ENCODE data around the gene LRCOL1. TPM values are rescaled to one million over a fixed set of nuclear protein-coding genes. Genes with fewer than 3 reads are reported as not detected.

LRCOL1 gene
- total RNA-seq, 2 donors from 2014 or later = 0.68 TPM; not detected in 1

DNA sequence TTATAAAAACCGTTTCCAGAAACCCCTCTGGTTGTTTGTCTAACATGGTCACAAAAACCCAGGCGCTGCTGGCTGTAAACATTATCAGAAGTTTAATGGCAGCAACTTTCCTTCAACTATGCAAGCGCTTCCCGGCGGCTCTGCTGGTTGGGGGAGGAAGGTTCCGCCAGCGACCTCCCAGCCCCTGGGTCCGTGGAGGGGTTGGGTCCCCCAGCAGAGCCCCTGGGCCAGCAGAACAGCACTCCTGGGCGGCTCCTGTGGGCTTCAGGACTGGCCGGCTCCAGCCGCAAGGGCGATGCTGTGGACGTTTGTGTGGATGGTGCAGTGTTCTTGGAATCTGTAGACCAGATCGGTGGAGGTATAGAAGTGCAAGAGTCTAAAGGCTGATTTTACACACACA lies 26.0 kb downstream of the LRCOL1 start:
- 82% methylated on average over 14 of the region's 14 CpGs for WGBS
- H3K27ac ChIP-seq = no peak overlapping the region
- no peaks in the 10 kb centered on the region for H3K27me3 ChIP-seq (replicated peaks; ENCODE audit: insufficient read depth)
- no peaks in the 10 kb centered on the region for H3K4me1 ChIP-seq (replicated peaks)
- DNase-seq (ENCODE audit: low spot score) = no peak
- intact Hi-C loops (cut with DNase I) = no loop called here
- no peak overlapping the region for H3K4me3 ChIP-seq
- TF ChIP-seq, protein P1, sequence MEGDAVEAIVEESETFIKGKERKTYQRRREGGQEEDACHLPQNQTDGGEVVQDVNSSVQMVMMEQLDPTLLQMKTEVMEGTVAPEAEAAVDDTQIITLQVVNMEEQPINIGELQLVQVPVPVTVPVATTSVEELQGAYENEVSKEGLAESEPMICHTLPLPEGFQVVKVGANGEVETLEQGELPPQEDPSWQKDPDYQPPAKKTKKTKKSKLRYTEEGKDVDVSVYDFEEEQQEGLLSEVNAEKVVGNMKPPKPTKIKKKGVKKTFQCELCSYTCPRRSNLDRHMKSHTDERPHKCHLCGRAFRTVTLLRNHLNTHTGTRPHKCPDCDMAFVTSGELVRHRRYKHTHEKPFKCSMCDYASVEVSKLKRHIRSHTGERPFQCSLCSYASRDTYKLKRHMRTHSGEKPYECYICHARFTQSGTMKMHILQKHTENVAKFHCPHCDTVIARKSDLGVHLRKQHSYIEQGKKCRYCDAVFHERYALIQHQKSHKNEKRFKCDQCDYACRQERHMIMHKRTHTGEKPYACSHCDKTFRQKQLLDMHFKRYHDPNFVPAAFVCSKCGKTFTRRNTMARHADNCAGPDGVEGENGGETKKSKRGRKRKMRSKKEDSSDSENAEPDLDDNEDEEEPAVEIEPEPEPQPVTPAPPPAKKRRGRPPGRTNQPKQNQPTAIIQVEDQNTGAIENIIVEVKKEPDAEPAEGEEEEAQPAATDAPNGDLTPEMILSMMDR (IDR thresholded peaks at IDR 0.05) = no peak
- no peak for TF ChIP-seq POLR2AphosphoS5 (IDR thresholded peaks at IDR 0.05)
- no peak for TF ChIP-seq POLR2A (IDR thresholded peaks at IDR 0.05)
- no peaks in the 10 kb centered on the region for H3K36me3 ChIP-seq
- no peaks in the 10 kb centered on the region for H3K9me3 ChIP-seq

DNA sequence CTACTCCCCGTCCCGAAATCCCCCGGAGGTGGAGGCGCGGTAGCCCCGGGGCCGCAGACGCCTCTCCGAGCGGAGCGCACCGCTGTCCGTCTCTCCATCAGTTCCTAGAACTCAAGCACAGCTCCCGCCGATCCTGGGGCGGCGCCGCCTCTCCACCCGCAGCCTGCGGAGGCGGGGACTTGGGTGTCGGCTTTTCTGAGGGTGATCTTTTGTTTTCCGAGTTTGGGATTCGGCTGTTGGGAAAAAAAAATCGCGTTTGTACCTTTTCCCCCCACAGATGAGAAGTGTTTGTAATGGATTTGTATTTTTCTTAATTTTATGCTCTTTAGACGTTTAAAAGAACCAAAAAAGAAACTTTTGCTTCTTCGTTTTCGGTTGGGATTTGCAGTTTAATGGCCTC lies 26.6 kb downstream of the LRCOL1 start:
- Histone ChIP-seq H3K9me3 (no peaks in the 10 kb centered on the region), H3K27ac (no peak overlapping the region), H3K4me3 (no peak overlapping the region), H3K27me3 (replicated peaks; ENCODE audit: insufficient read depth) (no peaks in the 10 kb centered on the region), H3K36me3 (no peaks in the 10 kb centered on the region), H3K4me1 (replicated peaks) (no peaks in the 10 kb centered on the region)
- intact Hi-C loops (cut with DNase I) = no loop called here
- TF ChIP-seq POLR2A (IDR thresholded peaks at IDR 0.05) = no peak
- 81% methylated on average over 27 of the region's 29 CpGs for WGBS
- no peak for DNase-seq (ENCODE audit: low spot score)

DNA sequence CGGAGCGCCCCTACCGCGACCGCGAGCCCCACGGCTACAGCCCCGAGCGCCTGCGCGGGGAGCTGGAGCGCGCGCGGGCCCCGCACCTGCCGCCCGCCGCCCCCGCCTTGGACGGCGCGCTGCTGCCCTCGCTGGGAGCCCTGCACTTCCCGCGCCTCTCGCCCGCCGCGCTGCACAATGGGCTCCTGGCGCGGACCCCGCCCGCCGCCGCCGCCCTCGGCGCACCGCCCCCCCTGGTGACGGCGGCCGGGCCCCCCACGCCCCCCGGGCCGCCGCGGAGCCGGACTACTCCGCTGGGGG lies 27.0 kb downstream of the LRCOL1 start:
- no peak overlapping the region for H3K27ac ChIP-seq
- no peaks in the 10 kb centered on the region for H3K4me1 ChIP-seq (replicated peaks)
- no peak for DNase-seq (ENCODE audit: low spot score)
- 72% methylated on average over 44 of the region's 50 CpGs for WGBS
- TF ChIP-seq, protein P1 (IDR thresholded peaks at IDR 0.05) = no peak
- no peak for TF ChIP-seq POLR2AphosphoS5 (IDR thresholded peaks at IDR 0.05)
- TF ChIP-seq POLR2A (IDR thresholded peaks at IDR 0.05) = no peak
- H3K4me3 ChIP-seq = no peak overlapping the region
- intact Hi-C loops (cut with DNase I) = no loop called here
- no peaks in the 10 kb centered on the region for H3K36me3 ChIP-seq
- no peaks in the 10 kb centered on the region for H3K9me3 ChIP-seq
- no peaks in the 10 kb centered on the region for H3K27me3 ChIP-seq (replicated peaks; ENCODE audit: insufficient read depth)

DNA sequence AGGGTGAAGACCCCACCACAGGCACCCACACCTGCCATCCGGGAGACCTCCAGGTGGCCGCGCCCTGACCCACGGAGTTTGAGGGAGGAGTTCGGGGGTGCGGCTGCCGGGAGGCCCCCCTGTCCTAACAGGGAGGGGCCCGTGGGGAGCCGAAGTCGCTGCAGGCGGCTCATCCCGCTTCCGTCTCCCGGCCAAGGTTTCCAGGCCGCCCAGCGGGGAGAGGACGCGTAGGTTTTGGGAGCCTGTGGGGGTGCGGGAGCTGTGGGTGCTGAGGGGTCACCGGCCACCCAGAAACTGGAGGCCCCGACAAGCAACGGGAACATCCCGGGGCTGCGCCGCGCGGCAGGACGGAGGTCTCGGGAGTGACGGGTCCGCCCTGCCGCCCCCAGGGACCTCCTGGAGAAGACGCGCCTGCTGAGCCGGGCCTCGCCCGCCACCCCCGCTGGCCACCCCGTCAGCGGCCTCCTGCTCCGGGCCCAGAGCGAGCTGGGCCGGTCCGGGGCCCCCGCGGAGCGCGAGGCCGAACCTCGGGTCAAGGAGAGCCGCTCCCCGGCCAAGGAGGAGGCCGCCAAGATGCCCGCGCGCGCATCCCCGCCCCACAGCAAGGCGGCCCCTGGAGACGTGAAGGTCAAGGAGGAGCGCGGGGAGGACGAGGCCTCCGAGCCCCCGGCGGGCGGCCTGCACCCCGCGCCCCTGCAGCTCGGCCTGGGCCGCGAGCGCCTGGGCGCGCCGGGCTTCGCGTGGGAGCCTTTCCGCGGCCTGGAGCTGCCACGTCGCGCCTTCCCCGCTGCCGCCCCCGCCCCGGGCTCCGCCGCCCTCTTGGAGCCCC lies 27.6 kb downstream of the LRCOL1 start:
- no peak overlapping the region for H3K27ac ChIP-seq
- WGBS = 82% methylated on average over 88 of the region's 89 CpGs
- H3K4me3 ChIP-seq = no peak overlapping the region

DNA sequence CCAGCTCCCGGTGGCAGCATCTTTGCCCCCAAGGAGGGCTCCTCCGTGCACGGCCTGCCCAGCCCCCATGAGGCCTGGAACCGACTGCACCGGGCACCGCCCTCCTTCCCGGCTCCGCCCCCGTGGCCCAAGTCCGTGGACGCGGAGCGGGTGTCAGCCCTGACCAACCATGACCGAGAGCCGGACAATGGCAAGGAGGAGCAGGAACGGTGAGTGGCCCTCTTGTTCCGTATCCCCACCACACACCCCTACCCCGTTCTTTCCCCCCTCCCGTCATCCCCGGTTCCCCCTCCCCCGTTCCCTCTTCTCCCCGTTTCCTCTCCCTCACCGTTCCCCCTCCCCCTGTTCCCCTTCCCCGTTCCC lies 28.3 kb downstream of the LRCOL1 start:
- TF ChIP-seq POLR2A (IDR thresholded peaks at IDR 0.05) (no peak), POLR2AphosphoS5 (IDR thresholded peaks at IDR 0.05) (no peak)
- TF ChIP-seq, protein P1 (IDR thresholded peaks at IDR 0.05) = no peak
- DNase-seq (ENCODE audit: low spot score) = no peak
- no peak overlapping the region for H3K27ac ChIP-seq
- H3K9me3 ChIP-seq = no peaks in the 10 kb centered on the region
- no peaks in the 10 kb centered on the region for H3K36me3 ChIP-seq
- H3K4me1 ChIP-seq (replicated peaks) = no peaks in the 10 kb centered on the region
- H3K27me3 ChIP-seq (replicated peaks; ENCODE audit: insufficient read depth) = no peaks in the 10 kb centered on the region
- H3K4me3 ChIP-seq = no peak overlapping the region
- intact Hi-C loops (cut with DNase I) = no loop called here
- 73% methylated on average over 22 of the region's 24 CpGs for WGBS

More for the DNA sequence above, 27.6 kb downstream of the LRCOL1 start:
- Histone ChIP-seq H3K36me3 (no peaks in the 10 kb centered on the region), H3K9me3 (no peaks in the 10 kb centered on the region), H3K4me1 (replicated peaks) (no peaks in the 10 kb centered on the region), H3K27me3 (replicated peaks; ENCODE audit: insufficient read depth) (no peaks in the 10 kb centered on the region)
- intact Hi-C loops (cut with DNase I) = no loop called here
- TF ChIP-seq POLR2A (IDR thresholded peaks at IDR 0.05) = no peak
- TF ChIP-seq, protein P1 (IDR thresholded peaks at IDR 0.05) = no peak
- no peak for TF ChIP-seq POLR2AphosphoS5 (IDR thresholded peaks at IDR 0.05)
- no peak for DNase-seq (ENCODE audit: low spot score)

Data from prostate gland (tissue), 2 donors.